AG04450 (cell line): Measurements from ENCODE around the gene MAP7D1. TPM values are rescaled to one million over a fixed set of nuclear protein-coding genes. Genes with fewer than 3 reads are reported as not detected.
A peak's percentile ranks its signal among the peaks of the same experiment; 100 is the strongest.

Source experiments
- CTCF ChIA-PET: fragments of 300-600, 350-600 bp; formaldehyde crosslinking; extraction: SDS; loops from one replicate; lab custom pipeline; 2022; ENCODE audit warnings: antibody characterized with exemption, inconsistent platforms; lab: Charles Lee
- POLR2A ChIA-PET: fragments of 350-600 bp; formaldehyde crosslinking; extraction: SDS; loops from one replicate; lab custom pipeline; 2021; ENCODE audit warnings: antibody characterized with exemption, inconsistent platforms; lab: Yijun Ruan, JAX
- DNase-seq: peaks from one replicate; pipeline ENCODE4 v3.0.0-alpha.2; 2011; ENCODE audit warnings: low read depth, low spot score
- H3K27ac ChIP-seq: one replicate; pipeline ENCODE4 v1.5.1; 2012; ENCODE audit warnings: low read depth, low read length, control low read depth
- H3K27me3 ChIP-seq: one replicate; pipeline ENCODE4 v1.6.0; 2012; ENCODE audit warnings: low read length; ENCODE audit not compliant: control insufficient read depth, insufficient read depth
- H3K4me3 ChIP-seq: 2 replicates; pipeline ENCODE4 v1.5.1; 2011; ENCODE audit warnings: mild to moderate bottlenecking, low read depth, low read length, control low read depth
- H3K9me3 ChIP-seq: 2 replicates; pipeline ENCODE4 v1.5.1; 2012; ENCODE audit warnings: low read length; ENCODE audit not compliant: control insufficient read depth, insufficient read depth
- CTCF ChIP-seq: IDR thresholded peaks from 2 replicates; pipeline ENCODE4 v1.5.1; 2011; ENCODE audit warnings: low read depth, low read length, control low read depth, inconsistent platforms
- polyA plus RNA-seq: library from polyadenylated mRNA; depleted of rRNA; stranded (reverse); fragments of >200 nt; gene quantifications from 2 replicates; pipeline ENCODE4 v1.2.3, GENCODE V29; 2011

The MAP7D1 gene
- polyA plus RNA-seq, 1 experiment: 23.4 TPM

- ChIA-PET CTCF (interaction anchor here (0.6 to 6.2 kb wide), 4 partner anchors 18 to 61 kb away, joined by 3 to 145 read pairs (median 18); partner anchors contain the start of gene TRAPPC3), POLR2A (interaction anchor here (0.6 kb wide), 1 partner anchor 14 kb away, joined by 5 read pairs; no protein-coding TSS in a partner anchor)
- Histone ChIP-seq H3K27me3 (no peaks in the 10 kb centered on the region), H3K27ac (no peak overlapping the region), H3K9me3 (no peaks in the 10 kb centered on the region), H3K4me3 (no peak overlapping the region)
- TF ChIP-seq CTCF: no peak
- no peak for DNase-seq
Measured at GRCh38 chr1:36132029-36132428, 23.9 kb upstream of the MAP7D1 start.

- Histone ChIP-seq H3K4me3 (no peak overlapping the region), H3K27me3 (no peaks in the 10 kb centered on the region), H3K27ac (no peak overlapping the region), H3K9me3 (no peaks in the 10 kb centered on the region)
- peak; percentile 75 for DNase-seq
- CTCF ChIA-PET: interaction anchor here (0.6 to 6.2 kb wide), 13 partner anchors 9 to 287 kb away, joined by 3 to 145 read pairs (median 10); partner anchors contain the start of gene TRAPPC3
- no peak for TF ChIP-seq CTCF
- POLR2A ChIA-PET: interaction anchor here (0.6 to 1.2 kb wide), 6 partner anchors 15 to 317 kb away, joined by 3 to 4 read pairs (median 4); partner anchors contain the start of gene OSCP1
Measured at GRCh38 chr1:36133484-36133883, 22.5 kb upstream of the MAP7D1 start.

- Histone ChIP-seq H3K4me3 (no peak overlapping the region), H3K27ac (no peak overlapping the region), H3K27me3 (no peaks in the 10 kb centered on the region), H3K9me3 (no peaks in the 10 kb centered on the region)
- DNase-seq: no peak
- no peak for TF ChIP-seq CTCF
- ChIA-PET POLR2A (interaction anchor here (0.6 to 1.2 kb wide), 7 partner anchors 15 to 316 kb away, joined by 3 to 4 read pairs (median 4); partner anchors contain the start of genes OSCP1 and TRAPPC3), CTCF (interaction anchor here (0.6 to 6.2 kb wide), 25 partner anchors 8 to 359 kb away, joined by 3 to 145 read pairs (median 4); partner anchors contain the start of genes TEKT2 and TRAPPC3)
Measured at GRCh38 chr1:36134031-36134430, 21.9 kb upstream of the MAP7D1 start.

GRCh38 chr1:36134505-36135329, 21.2 kb upstream of the MAP7D1 start:
- CTCF ChIA-PET: interaction anchor here (0.6 to 6.2 kb wide), 30 partner anchors 10 to 359 kb away, joined by 3 to 145 read pairs (median 4); partner anchors contain the start of genes TEKT2 and TRAPPC3
- no peak for DNase-seq
- Histone ChIP-seq H3K27ac (peak overlapping the region; percentile 47), H3K4me3 (no peak overlapping the region), H3K27me3 (no peaks in the 10 kb centered on the region), H3K9me3 (no peaks in the 10 kb centered on the region)
- peak; percentile 68 for TF ChIP-seq CTCF
- POLR2A ChIA-PET: interaction anchor here (0.6 to 1.2 kb wide), 4 partner anchors 15 to 55 kb away, joined by 3 to 4 read pairs (median 4); partner anchors contain the start of gene TRAPPC3
